Activated naive CD8-positive, alpha-beta T cell treated with anti-CD3 and anti-CD28 coated beads, Interleukin-2, amount 50 U/mL, for 24 hours (primary cell): ENCODE data around the gene PLAC1.

Experiments
- ATAC-seq: fragments of 150-1000 bp; cut with Tn5 transposase; one replicate; pipeline ENCODE4 v1.10.0; 2021
- DNase-seq: peaks from one replicate; pipeline ENCODE4 v3.0.0; 2021
- H3K27ac Mint-ChIP-seq: one replicate; pipeline ENCODE4 v1.8.0; 2021; ENCODE audit warnings: mild to moderate bottlenecking, mixed read lengths
- H3K27me3 Mint-ChIP-seq: one replicate; pipeline ENCODE4 v1.8.0; 2021; ENCODE audit warnings: mixed read lengths
- H3K36me3 Mint-ChIP-seq: one replicate; pipeline ENCODE4 v1.8.0; 2021; ENCODE audit warnings: low read depth, mixed read lengths
- H3K4me1 Mint-ChIP-seq: one replicate; pipeline ENCODE4 v1.8.0; 2021; ENCODE audit warnings: mixed read lengths
- H3K4me3 Mint-ChIP-seq: one replicate; pipeline ENCODE4 v1.8.0; 2021; ENCODE audit warnings: mild to moderate bottlenecking, moderate library complexity, mixed read lengths
- H3K9me3 Mint-ChIP-seq: one replicate; pipeline ENCODE4 v1.8.0; 2021; ENCODE audit warnings: mixed read lengths

PLAC1 gene

GRCh38 chrX:134562002-134562401 lies 96.3 kb downstream of the PLAC1 start:
- peaks cover 4% of the 10 kb centered on the region for H3K4me1 Mint-ChIP-seq
- DNase-seq = no peak
- H3K9me3 Mint-ChIP-seq = peaks cover 6% of the 10 kb centered on the region

GRCh38 chrX:134558133-134558532 lies 100.1 kb downstream of the PLAC1 start:
- Mint-ChIP-seq H3K4me1 (peaks cover 4% of the 10 kb centered on the region), H3K27ac (no peak overlapping the region), H3K4me3 (no peak overlapping the region), H3K9me3 (peaks cover 6% of the 10 kb centered on the region), H3K36me3 (no peaks in the 10 kb centered on the region), H3K27me3 (peaks cover 36% of the 10 kb centered on the region)
- no peak for DNase-seq
- ATAC-seq = no peak

More at GRCh38 chrX:134562002-134562401, 96.3 kb downstream of the PLAC1 start:
- peaks cover 17% of the 10 kb centered on the region for H3K27me3 Mint-ChIP-seq
- H3K36me3 Mint-ChIP-seq = no peaks in the 10 kb centered on the region
- no peak overlapping the region for H3K4me3 Mint-ChIP-seq
- ATAC-seq = no peak
- H3K27ac Mint-ChIP-seq = no peak overlapping the region

- H3K9me3 Mint-ChIP-seq = no peaks in the 10 kb centered on the region
- peaks cover 45% of the 10 kb centered on the region for H3K27me3 Mint-ChIP-seq
- H3K27ac Mint-ChIP-seq = no peak overlapping the region
- no peak for ATAC-seq
- no peak overlapping the region for H3K4me3 Mint-ChIP-seq
- H3K4me1 Mint-ChIP-seq = peaks cover 12% of the 10 kb centered on the region
- H3K36me3 Mint-ChIP-seq = no peaks in the 10 kb centered on the region
- no peak for DNase-seq
Observed at GRCh38 chrX:134554291-134554690, 104.0 kb downstream of the PLAC1 start.

- H3K27me3 Mint-ChIP-seq = peaks cover 60% of the 10 kb centered on the region
- DNase-seq (no peak), ATAC-seq (no peak)
- H3K9me3 Mint-ChIP-seq = no peaks in the 10 kb centered on the region
- H3K4me3 Mint-ChIP-seq = no peak overlapping the region
- H3K27ac Mint-ChIP-seq = no peak overlapping the region
- H3K36me3 Mint-ChIP-seq = no peaks in the 10 kb centered on the region
- peaks cover 25% of the 10 kb centered on the region for H3K4me1 Mint-ChIP-seq
Observed at GRCh38 chrX:134552351-134552750, 105.9 kb downstream of the PLAC1 start.

GRCh38 chrX:134551376-134552048 lies 106.8 kb downstream of the PLAC1 start:
- ATAC-seq (no peak), DNase-seq (no peak)
- Mint-ChIP-seq H3K4me3 (peak overlapping the region; percentile 34), H3K9me3 (no peaks in the 10 kb centered on the region), H3K4me1 (peaks cover 25% of the 10 kb centered on the region), H3K36me3 (no peaks in the 10 kb centered on the region), H3K27ac (no peak overlapping the region), H3K27me3 (peaks cover 63% of the 10 kb centered on the region)

- Mint-ChIP-seq H3K27ac (peak overlapping the region; percentile 84), H3K4me3 (peak overlapping the region; percentile 83), H3K36me3 (no peaks in the 10 kb centered on the region), H3K9me3 (no peaks in the 10 kb centered on the region), H3K4me1 (peaks cover 25% of the 10 kb centered on the region), H3K27me3 (peaks cover 58% of the 10 kb centered on the region)
- ATAC-seq (peak; percentile 48), DNase-seq (no peak)
Observed at GRCh38 chrX:134548257-134549201, 109.7 kb downstream of the PLAC1 start.

GRCh38 chrX:134547047-134547679 lies 111.1 kb downstream of the PLAC1 start:
- no peaks in the 10 kb centered on the region for H3K9me3 Mint-ChIP-seq
- ATAC-seq (no peak), DNase-seq (no peak)
- H3K4me1 Mint-ChIP-seq = peaks cover 25% of the 10 kb centered on the region
- peaks cover 59% of the 10 kb centered on the region for H3K27me3 Mint-ChIP-seq
- H3K27ac Mint-ChIP-seq = no peak overlapping the region
- no peaks in the 10 kb centered on the region for H3K36me3 Mint-ChIP-seq
- no peak overlapping the region for H3K4me3 Mint-ChIP-seq

GRCh38 chrX:134546187-134546586 lies 112.1 kb downstream of the PLAC1 start:
- H3K4me1 Mint-ChIP-seq = peaks cover 23% of the 10 kb centered on the region
- no peak overlapping the region for H3K4me3 Mint-ChIP-seq
- peaks cover 51% of the 10 kb centered on the region for H3K27me3 Mint-ChIP-seq
- H3K27ac Mint-ChIP-seq = no peak overlapping the region
- no peaks in the 10 kb centered on the region for H3K9me3 Mint-ChIP-seq
- no peak for DNase-seq
- no peaks in the 10 kb centered on the region for H3K36me3 Mint-ChIP-seq
- ATAC-seq = no peak

GRCh38 chrX:134545510-134545909 lies 112.8 kb downstream of the PLAC1 start:
- peaks cover 21% of the 10 kb centered on the region for H3K4me1 Mint-ChIP-seq
- peaks cover 49% of the 10 kb centered on the region for H3K27me3 Mint-ChIP-seq
- H3K27ac Mint-ChIP-seq = no peak overlapping the region
- no peaks in the 10 kb centered on the region for H3K36me3 Mint-ChIP-seq
- no peak for DNase-seq
- no peaks in the 10 kb centered on the region for H3K9me3 Mint-ChIP-seq
- ATAC-seq = no peak
- no peak overlapping the region for H3K4me3 Mint-ChIP-seq

- peaks cover 45% of the 10 kb centered on the region for H3K27me3 Mint-ChIP-seq
- H3K36me3 Mint-ChIP-seq = no peaks in the 10 kb centered on the region
- H3K4me3 Mint-ChIP-seq = no peak overlapping the region
- DNase-seq = no peak
- H3K4me1 Mint-ChIP-seq = peaks cover 13% of the 10 kb centered on the region
- ATAC-seq = no peak
- no peak overlapping the region for H3K27ac Mint-ChIP-seq
- no peaks in the 10 kb centered on the region for H3K9me3 Mint-ChIP-seq
Observed at GRCh38 chrX:134544513-134545151, 113.6 kb downstream of the PLAC1 start.

- H3K9me3 Mint-ChIP-seq = no peaks in the 10 kb centered on the region
- H3K4me1 Mint-ChIP-seq = peaks cover 11% of the 10 kb centered on the region
- H3K27ac Mint-ChIP-seq = no peak overlapping the region
- ATAC-seq (no peak), DNase-seq (no peak)
- H3K4me3 Mint-ChIP-seq = no peak overlapping the region
- H3K27me3 Mint-ChIP-seq = peaks cover 43% of the 10 kb centered on the region
- H3K36me3 Mint-ChIP-seq = no peaks in the 10 kb centered on the region
Observed at GRCh38 chrX:134544135-134544512, 114.1 kb downstream of the PLAC1 start.

- peaks cover 36% of the 10 kb centered on the region for H3K27me3 Mint-ChIP-seq
- H3K4me1 Mint-ChIP-seq = peaks cover 3% of the 10 kb centered on the region
- no peak overlapping the region for H3K4me3 Mint-ChIP-seq
- no peak for ATAC-seq
- H3K27ac Mint-ChIP-seq = no peak overlapping the region
- H3K36me3 Mint-ChIP-seq = no peaks in the 10 kb centered on the region
- no peak for DNase-seq
- no peaks in the 10 kb centered on the region for H3K9me3 Mint-ChIP-seq
Observed at GRCh38 chrX:134543288-134543687, 115.0 kb downstream of the PLAC1 start.

GRCh38 chrX:134542485-134542884 lies 115.8 kb downstream of the PLAC1 start:
- ATAC-seq (no peak), DNase-seq (no peak)
- Mint-ChIP-seq H3K27me3 (peaks cover 30% of the 10 kb centered on the region), H3K36me3 (no peaks in the 10 kb centered on the region), H3K27ac (no peak overlapping the region), H3K4me3 (no peak overlapping the region), H3K9me3 (no peaks in the 10 kb centered on the region), H3K4me1 (no peaks in the 10 kb centered on the region)

- ATAC-seq = no peak
- H3K27ac Mint-ChIP-seq = no peak overlapping the region
- no peaks in the 10 kb centered on the region for H3K36me3 Mint-ChIP-seq
Observed at GRCh38 chrX:134541906-134542305, 116.4 kb downstream of the PLAC1 start.

More at GRCh38 chrX:134541906-134542305, 116.4 kb downstream of the PLAC1 start:
- DNase-seq = no peak
- Mint-ChIP-seq H3K4me1 (no peaks in the 10 kb centered on the region), H3K4me3 (no peak overlapping the region), H3K9me3 (no peaks in the 10 kb centered on the region), H3K27me3 (peaks cover 26% of the 10 kb centered on the region)
